NCI-H748 treated with DMSO at 0.1 percent for 48 hours (cell line): ENCODE data around the gene UBAP1L.
"Not testable (repeated sequence)": the region's sequence is repeated elsewhere in the genome, so short reads cannot be mapped to it uniquely, and the experiment has no call there.

Source experiments
- DNase-seq: peaks from one replicate; lab custom pipeline; 2025; lab: John Stamatoyannopoulos, UW

Gene UBAP1L

DNA sequence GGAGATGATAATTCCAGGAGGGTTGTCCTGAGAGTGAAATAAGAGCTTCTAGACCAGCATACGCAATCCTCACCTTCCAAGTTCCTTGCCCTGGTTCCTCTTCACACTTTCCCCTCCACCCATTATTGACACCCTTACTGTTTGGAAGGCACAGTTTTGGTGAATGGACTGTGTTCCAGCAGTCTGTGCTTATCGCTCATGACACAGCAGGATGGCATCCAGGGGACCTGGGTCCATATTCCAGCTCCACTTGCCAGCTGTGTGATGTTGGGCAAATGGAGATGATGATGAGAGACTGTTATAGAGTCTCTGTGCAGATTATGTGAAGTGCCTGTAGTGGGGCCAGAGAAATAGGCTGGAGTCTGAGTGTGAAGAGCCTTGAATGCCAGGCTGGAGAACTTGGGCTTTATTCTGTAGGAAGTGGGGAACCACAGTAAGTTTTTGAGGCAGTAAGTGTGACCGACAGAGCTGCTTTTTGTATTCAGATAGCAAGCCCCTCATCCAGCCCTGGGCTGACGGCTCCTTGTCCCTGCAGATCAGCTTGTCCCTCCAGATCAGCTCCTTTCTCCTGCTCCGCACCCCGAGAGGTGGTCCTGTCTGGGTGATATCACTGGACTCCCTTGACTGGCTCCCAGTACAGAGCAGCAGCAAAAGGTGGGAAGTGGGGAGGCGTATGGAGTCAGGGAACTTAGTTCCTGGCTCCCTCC lies 30.3 kb downstream of the UBAP1L start:
- DNase-seq = no peak

- DNase-seq = no peak
Measured at GRCh38 chr15:65083262-65083701, 31.7 kb downstream of the UBAP1L start.

DNA sequence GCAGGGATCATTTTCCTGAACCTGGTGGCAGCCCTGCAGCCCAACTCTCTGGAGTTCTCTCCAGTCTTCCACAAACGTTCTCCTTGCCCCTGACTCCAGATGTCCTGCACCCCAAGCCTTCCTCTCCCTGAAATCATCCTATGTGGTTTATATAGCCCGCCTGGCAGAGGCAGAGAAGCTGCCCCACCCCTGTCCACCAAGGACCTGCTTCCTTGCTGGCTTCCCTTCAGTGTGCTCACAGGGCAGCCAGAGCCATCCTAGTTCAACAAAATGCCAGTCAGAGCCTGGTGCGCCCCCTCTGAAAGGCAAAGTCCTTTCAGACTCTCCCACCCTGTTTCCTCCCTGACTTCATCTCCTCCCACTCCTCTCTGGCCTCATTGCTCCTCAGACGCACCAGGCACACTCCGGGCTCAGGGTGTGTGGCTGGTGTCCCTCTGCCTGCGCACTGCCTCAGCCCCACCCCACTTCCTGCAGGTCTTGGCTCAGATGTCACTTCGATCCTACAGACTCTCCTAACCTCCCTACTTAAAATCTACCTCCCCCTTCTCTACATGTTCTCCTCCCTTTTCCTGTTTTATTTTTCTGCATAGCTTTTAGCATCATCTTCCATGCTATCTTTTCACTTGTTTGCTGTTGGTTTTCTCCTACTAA lies 32.6 kb downstream of the UBAP1L start:
- no peak for DNase-seq

DNA sequence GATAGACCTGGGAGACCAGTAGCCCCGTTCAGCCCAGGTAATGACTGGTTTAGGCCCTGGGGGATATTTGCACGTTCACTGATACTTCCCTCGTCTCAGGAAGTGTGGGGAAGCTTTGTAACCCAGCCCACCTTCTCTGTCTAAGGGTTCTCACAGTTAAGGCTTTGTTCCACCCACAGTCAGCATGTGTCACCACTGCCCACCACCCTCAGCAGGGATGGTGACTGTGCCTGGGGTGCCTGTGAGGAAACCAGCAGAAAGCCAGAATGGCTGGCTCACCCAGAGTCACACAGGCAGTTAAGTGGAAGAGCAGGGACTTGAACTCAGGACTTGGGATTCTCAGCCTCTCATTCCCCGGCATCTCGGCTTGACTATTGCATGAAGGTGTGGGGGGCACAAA lies 33.2 kb downstream of the UBAP1L start:
- DNase-seq = no peak

- no peak for DNase-seq
Measured at GRCh38 chr15:65081270-65081669, 33.7 kb downstream of the UBAP1L start.

DNA sequence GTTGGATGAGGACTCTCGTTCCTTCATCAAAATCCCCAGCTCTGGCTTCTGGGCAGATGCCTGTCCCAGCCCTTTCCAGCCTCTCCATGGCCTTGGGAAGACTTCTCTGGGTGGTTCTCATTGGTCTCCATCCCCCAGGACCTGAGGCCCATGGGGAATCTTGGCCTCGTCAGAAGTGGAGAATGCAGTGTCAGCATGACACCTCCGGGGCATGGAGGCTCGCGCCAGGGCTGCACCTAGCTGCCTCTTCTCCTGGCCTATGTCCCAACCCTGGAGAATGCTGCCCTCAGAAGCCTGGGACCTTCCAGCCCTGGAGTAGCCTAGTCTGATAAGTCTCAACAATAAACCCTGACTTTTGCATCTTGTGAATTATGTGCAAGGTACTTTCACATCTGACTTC lies 35.4 kb downstream of the UBAP1L start:
- no peak for DNase-seq

DNA sequence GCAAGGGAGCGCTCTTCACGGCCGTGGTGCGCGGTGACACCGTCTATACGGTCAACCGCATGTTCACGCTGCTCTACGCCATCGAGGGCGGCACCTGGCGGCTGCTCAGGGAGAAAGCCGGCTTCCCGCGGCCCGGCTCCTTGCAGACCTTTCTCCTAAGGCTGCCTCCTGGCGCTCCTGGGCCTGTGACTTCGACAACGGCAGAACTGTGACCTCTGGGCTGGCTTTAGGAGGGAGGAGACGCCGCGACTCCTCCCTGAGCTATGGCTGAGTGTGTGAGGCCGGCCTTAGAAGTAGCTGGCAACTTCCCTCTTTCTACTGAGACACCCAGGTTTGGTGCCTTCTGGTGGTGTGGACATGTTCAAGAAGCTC lies 37.0 kb downstream of the UBAP1L start:
- DNase-seq = no peak

DNA sequence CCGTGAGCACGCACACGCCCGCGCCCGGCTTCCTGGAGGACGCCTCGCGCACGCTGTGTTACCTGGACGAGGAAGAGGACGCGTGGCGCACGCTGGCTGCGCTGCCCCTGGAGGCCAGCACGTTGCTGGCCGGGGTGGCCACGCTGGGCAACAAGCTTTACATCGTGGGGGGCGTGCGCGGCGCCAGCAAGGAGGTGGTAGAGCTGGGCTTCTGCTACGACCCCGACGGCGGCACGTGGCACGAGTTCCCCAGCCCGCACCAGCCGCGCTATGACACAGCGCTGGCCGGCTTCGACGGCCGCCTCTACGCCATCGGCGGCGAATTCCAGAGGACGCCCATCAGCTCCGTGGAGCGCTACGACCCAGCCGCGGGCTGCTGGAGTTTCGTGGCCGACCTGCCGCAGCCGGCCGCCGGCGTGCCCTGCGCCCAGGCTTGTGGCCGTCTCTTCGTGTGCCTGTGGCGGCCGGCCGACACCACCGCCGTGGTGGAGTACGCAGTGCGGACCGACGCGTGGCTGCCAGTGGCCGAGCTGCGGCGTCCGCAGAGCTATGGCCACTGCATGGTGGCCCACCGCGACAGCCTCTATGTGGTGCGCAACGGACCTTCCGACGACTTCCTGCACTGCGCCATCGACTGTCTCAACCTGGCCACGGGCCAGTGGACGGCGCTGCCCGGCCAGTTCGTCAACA lies 37.6 kb downstream of the UBAP1L start:
- no peak for DNase-seq

GRCh38 chr15:65076486-65077290 lies 38.3 kb downstream of the UBAP1L start, which contains the start of gene KBTBD13:
Gene KBTBD13, plus strand, starts transcription at chr15:65076746. Its CDS starts 70 bp downstream, at chr15:65076816.
- DNase-seq = no peak

GRCh38 chr15:65075607-65076395 lies 39.2 kb downstream of the UBAP1L start:
- not testable (repeated sequence) for DNase-seq

DNA sequence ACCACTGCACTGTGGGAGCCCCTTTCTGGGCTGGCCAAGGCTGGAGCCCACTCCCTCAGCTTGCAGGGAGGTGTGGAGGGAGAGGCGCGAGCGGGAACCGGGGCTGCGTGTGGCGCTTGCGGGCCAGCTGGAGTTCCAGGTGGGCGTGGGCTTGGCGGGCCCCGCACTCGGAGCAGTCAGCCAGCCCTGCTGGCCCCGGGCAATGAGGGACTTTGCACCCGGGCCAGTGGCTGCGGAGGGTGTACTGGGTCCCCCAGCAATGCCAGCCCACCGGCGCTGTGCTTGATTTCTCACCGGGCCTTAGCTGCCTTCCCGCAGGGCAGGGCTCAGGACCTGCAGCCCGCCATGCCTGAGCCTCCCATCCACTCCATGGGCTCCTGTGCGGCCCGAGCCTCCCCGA lies 40.1 kb downstream of the UBAP1L start:
- DNase-seq = not testable (repeated sequence)

- no peak for DNase-seq
Measured at GRCh38 chr15:65072617-65073016, 42.4 kb downstream of the UBAP1L start.

GRCh38 chr15:65072027-65072426 lies 43.0 kb downstream of the UBAP1L start:
- no peak for DNase-seq

- no peak for DNase-seq
Measured at GRCh38 chr15:65071381-65071811, 43.6 kb downstream of the UBAP1L start.

DNA sequence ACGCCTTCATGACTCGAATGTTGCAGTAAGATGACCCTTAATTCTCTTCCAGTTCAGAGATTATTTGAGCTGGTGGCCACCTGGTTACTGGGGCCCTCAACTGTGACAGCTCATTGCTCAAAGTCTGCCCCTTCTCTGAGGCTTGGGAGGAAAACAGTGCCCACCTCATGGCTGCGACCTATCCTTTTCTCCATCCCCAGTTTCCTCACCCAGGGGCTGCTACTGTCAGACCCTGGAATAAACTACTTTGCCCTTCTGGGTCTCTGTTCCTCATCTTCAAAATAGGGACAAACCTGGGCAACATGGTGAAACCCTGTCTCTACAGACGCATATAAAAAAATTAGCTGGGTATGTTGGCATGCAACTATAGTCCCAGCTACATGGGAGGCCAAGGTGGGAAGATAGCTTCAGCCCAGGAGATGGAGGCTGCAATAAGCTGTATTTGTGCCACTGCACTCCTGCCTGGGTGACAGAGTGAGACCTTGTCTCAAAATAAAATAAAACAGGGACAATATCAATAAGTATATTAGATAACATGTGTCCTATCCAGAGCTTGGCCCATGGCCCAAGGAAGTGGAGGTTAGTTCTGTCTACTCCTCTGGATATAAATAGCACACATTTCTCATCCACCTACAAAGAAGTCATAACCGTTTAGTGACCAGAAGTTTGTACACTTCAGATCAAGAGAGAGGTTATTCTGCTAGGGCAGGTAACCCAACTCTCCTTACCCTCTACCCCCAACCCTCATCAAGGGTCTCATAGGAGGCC lies 45.0 kb downstream of the UBAP1L start:
- DNase-seq = no peak

DNA sequence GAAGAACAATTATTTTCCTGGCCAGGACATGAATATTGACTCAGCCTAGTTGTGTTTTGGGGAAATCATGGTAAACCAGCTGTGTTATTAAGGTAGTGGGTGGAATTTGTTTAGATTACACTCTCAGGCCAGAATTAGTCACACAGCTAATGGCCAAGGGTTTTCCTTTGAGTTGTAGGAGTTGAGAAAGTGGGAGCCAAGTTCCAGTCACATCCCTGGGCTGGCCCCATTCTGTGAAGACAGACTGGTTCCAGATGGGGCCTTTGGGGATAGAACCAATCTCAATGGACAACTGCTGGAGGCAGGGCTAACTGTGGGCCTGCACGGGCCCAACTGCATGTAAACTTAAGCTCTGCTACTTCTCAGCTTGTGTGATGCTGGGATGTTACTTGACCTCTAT lies 45.8 kb downstream of the UBAP1L start:
- DNase-seq = no peak

- no peak for DNase-seq
Measured at GRCh38 chr15:65068403-65068788, 46.6 kb downstream of the UBAP1L start.

DNA sequence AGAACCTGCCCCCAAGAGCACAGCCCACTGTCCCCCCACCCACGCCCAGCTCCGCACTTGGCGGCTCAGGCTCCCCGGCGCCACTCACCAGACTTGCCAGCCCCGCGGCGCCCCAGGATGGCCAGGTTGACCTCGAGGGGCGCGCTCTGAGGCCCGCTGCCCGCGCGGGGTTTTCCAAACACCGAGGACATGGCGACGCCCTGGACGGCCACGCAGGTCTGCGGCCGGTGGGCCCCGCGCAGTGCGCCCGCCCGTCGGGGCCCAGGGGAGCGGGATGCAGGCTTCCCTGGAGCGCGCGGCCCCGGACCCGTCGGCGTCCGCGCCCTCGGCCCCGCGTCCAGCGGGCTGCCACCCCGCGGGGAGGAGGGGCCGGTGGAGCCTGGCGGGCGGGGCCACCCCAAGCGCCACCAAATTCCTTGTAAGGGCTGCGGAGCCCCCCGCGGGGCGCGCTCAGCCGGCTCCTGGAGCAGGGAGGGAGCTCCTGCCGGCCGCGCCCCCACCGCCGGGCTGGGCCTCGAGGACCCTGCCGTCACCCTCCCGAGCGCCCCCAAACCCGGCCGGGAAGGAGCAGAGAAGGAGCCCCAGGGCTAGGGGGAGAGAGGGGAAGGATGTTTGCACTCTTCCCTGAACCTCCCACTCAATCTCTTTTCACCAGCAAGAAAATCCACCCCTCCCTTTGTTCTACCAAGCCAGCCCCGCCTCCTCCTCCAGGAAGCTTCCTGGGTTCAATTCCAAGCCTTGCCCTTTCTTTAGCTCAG lies 47.2 kb downstream of the UBAP1L start, which contains the start of gene RASL12:
TSS of gene RASL12 (minus strand) at position 347 of the 758 bp plus-strand sequence. CDS start at position 191, 156 bp downstream.
- DNase-seq = no peak

DNA sequence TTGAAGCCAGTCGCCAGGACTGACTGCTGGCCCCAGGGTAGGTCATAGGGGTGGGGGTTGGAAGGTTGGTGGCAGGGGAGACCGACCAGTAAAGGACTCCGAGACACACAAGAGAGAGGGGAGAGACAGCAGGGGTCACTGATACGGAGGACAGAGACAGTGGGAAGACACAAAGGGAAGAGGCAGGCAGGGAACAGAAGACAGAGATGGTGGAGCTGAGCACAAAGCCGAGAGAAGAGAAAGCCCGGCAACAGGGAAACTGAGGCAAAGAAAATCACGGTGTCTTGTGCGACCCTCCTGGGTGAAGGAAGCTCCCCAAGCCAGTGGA lies 47.7 kb downstream of the UBAP1L start:
- DNase-seq = no peak
